Measurements from ENCODE around the gene PDILT. TPM values are rescaled to one million over a fixed set of nuclear protein-coding genes. Genes with fewer than 3 reads are reported as not detected.

PDILT gene
- total and polyA plus RNA-seq, 4 donors: not detected

DNA sequence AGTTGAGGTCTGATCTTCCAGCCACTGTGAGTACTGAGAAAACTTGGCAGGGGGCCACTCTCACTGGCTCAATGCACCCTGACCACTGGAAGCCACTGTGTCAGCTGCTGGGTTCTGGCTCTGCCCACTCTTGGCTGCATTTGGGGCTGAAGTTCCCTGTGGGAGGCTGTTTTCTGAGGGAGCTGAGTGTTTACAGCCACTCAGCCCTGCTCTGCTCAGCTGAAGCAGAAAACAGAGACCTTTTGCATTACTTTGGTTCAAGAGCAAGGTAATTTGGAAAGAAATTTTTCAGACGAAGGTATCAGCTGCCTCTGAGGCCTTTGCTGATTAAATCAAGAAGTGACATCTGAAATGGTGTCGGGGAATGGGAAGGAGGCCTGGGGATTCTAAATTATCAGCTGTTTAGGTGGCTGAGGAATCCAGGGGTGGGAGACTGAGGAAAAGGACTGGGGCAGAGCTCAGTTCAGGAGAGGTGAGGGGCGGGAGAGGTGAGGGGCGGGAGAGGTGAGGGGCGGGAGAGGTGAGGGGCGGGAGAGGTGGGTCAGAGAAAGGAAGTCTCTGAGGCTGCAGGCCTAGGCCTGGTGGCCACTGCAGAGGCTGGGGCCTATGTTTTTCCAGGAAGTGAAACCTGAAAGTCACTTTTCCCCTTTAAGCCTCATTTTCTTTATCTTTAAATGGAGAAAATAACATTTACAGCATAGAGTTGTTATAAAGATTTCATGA is 5.0 kb upstream of the PDILT start, which contains the start of gene ACSM5:
Gene ACSM5, plus strand, starts transcription at position 137 of the 723 bp plus-strand sequence. CDS start 1,951 bp downstream, outside the sequence.
- 74 to 84% methylated on average over 6 of the region's 6 CpGs for WGBS, 2 donors
- Histone ChIP-seq H3K4me3 (no peak within 1 kb of the TSS), H3K36me3 (ENCODE audit: control insufficient read depth in 4 of 4, insufficient read depth in 4 of 4, low read length in 4 of 4) (no peaks in the 10 kb centered on the region), H3K27ac (ENCODE audit: low read depth in 1 of 2, low read length in 1 of 2) (no peak within 1 kb of the TSS), H3K9me3 (ENCODE audit: control insufficient read depth in 4 of 4, insufficient read depth in 3 of 4, low read length in 3 of 4) (no peaks in the 10 kb centered on the region), H3K27me3 (ENCODE audit: control insufficient read depth in 3 of 3, insufficient read depth in 3 of 3, low read length in 2 of 3) (no peaks in the 10 kb centered on the region), H3K9ac (ENCODE audit: insufficient read depth in 1 of 2, low read length in 2 of 2) (no peak within 1 kb of the TSS), H3K4me1 (ENCODE audit: control insufficient read depth in 5 of 5, insufficient read depth in 5 of 5, low read length in 5 of 5) (peaks cover 0 to 2% (median 0%) of the 10 kb centered on the region in 5 donors)
- no peak for ATAC-seq (ENCODE audit: insufficient read depth, low FRiP score)
- TF ChIP-seq, protein P1, sequence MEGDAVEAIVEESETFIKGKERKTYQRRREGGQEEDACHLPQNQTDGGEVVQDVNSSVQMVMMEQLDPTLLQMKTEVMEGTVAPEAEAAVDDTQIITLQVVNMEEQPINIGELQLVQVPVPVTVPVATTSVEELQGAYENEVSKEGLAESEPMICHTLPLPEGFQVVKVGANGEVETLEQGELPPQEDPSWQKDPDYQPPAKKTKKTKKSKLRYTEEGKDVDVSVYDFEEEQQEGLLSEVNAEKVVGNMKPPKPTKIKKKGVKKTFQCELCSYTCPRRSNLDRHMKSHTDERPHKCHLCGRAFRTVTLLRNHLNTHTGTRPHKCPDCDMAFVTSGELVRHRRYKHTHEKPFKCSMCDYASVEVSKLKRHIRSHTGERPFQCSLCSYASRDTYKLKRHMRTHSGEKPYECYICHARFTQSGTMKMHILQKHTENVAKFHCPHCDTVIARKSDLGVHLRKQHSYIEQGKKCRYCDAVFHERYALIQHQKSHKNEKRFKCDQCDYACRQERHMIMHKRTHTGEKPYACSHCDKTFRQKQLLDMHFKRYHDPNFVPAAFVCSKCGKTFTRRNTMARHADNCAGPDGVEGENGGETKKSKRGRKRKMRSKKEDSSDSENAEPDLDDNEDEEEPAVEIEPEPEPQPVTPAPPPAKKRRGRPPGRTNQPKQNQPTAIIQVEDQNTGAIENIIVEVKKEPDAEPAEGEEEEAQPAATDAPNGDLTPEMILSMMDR (IDR thresholded peaks at IDR 0.05; ENCODE audit: control extremely low read depth, extremely low read depth): no peak
- DNase-seq: peak; percentile 10 to 30 (median 13)

DNA sequence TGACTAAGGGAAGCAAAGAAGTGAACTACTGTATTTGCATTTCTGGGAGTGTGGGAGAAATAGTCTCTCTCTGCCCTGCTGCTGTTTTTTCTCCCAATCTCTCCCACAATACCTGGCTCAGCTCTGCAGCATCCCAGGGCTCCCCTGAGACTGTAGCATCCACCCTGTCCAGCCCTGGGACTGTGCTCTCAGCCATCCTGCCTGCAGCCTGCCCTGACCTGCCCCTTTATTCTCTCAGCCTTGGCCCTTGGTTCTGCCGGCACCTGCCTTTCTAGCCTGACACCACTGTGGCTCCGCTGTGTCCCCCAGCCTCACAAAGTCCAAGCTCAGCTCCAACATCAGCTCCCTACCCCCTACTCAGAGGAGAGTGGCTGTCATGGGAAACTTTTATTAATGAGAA is 1.9 kb downstream of the PDILT start:
- no peak overlapping the region for H3K4me3 ChIP-seq
- DNase-seq (no peak), ATAC-seq (ENCODE audit: insufficient read depth, low FRiP score) (no peak)
- WGBS, 2 donors: 94 to 95% methylated on average over 2 of the region's 2 CpGs
- TF ChIP-seq, protein P1 (IDR thresholded peaks at IDR 0.05; ENCODE audit: control extremely low read depth, extremely low read depth): no peak
- no peaks in the 10 kb centered on the region for H3K27me3 ChIP-seq (ENCODE audit: control insufficient read depth in 3 of 3, insufficient read depth in 3 of 3, low read length in 2 of 3)
- no peaks in the 10 kb centered on the region for H3K9me3 ChIP-seq (ENCODE audit: control insufficient read depth in 4 of 4, insufficient read depth in 3 of 4, low read length in 3 of 4)
- H3K4me1 ChIP-seq (ENCODE audit: control insufficient read depth in 5 of 5, insufficient read depth in 5 of 5, low read length in 5 of 5): no peaks in the 10 kb centered on the region
- H3K27ac ChIP-seq (ENCODE audit: low read depth in 1 of 2, low read length in 1 of 2): no peak overlapping the region
- no peak overlapping the region for H3K9ac ChIP-seq (ENCODE audit: insufficient read depth in 1 of 2, low read length in 2 of 2)
- H3K36me3 ChIP-seq (ENCODE audit: control insufficient read depth in 4 of 4, insufficient read depth in 4 of 4, low read length in 4 of 4): no peaks in the 10 kb centered on the region

DNA sequence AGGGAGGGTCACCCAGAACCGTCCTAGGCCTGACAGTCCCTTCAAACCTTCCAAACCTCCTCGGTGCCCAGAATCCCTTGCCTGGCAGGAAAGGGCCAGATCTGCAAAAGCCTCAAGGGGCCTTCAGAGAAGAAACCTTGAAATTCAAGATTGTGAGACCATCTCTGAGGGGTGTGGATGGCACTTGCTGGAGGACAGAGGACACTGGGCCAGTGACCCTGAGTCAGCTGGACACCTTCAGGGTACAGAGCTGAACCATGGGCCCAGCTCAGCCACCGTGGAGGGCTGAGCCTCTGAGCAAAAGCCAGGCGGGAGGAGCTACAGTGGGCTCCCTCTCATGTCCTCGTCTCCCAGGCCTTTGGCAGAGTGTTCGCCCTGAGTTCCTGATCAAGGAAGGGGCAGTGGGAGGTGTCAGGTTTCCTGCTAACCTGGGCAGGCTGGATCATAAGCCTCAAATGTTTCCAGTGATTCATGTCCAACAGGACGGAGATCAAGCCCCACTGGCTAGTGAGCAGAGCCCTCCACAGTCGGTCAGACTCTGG is 3.0 kb downstream of the PDILT start:
- Histone ChIP-seq H3K4me3 (no peak overlapping the region), H3K27me3 (ENCODE audit: control insufficient read depth in 3 of 3, insufficient read depth in 3 of 3, low read length in 2 of 3) (no peaks in the 10 kb centered on the region), H3K36me3 (ENCODE audit: control insufficient read depth in 4 of 4, insufficient read depth in 4 of 4, low read length in 4 of 4) (no peaks in the 10 kb centered on the region), H3K27ac (ENCODE audit: low read depth in 1 of 2, low read length in 1 of 2) (no peak overlapping the region), H3K9ac (ENCODE audit: insufficient read depth in 1 of 2, low read length in 2 of 2) (no peak overlapping the region), H3K4me1 (ENCODE audit: control insufficient read depth in 5 of 5, insufficient read depth in 5 of 5, low read length in 5 of 5) (no peaks in the 10 kb centered on the region), H3K9me3 (ENCODE audit: control insufficient read depth in 4 of 4, insufficient read depth in 3 of 4, low read length in 3 of 4) (no peaks in the 10 kb centered on the region)
- WGBS, 2 donors: 72 to 80% methylated on average over 8 of the region's 8 CpGs
- DNase-seq (no peak), ATAC-seq (ENCODE audit: insufficient read depth, low FRiP score) (no peak)
- TF ChIP-seq, protein P1 (IDR thresholded peaks at IDR 0.05; ENCODE audit: control extremely low read depth, extremely low read depth): no peak

Measured in lung (tissue), 12 donors.